Omental fat pad (tissue), 4 donors: Measurements from ENCODE around the gene PLEKHM3. TPM values are rescaled to one million over a fixed set of nuclear protein-coding genes. Genes with fewer than 3 reads are reported as not detected.
"Not testable (repeated sequence)": the region's sequence is repeated elsewhere in the genome, so short reads cannot be mapped to it uniquely, and the experiment has no call there.

Source experiments
- ATAC-seq: fragments of 150-250 bp; one replicate; pipeline ENCODE4 v1.9.1; 2016; ENCODE audit warnings: mild to moderate bottlenecking, moderate library complexity; ENCODE audit not compliant: low FRiP score
- DNase-seq: peaks from one replicate; pipeline ENCODE4 v3.0.0-alpha.2; 2019; ENCODE audit warnings: low spot score
- total RNA-seq, 4 donors: library from RNA; depleted of rRNA; stranded (reverse); fragments of >200 nt; gene quantifications; one replicate each; pipeline ENCODE4 v1.1.0, GENCODE V29; 2016
- TF ChIP-seq, protein P1 (sequence below), 3 donors: fragments of 450-650 bp; IDR thresholded peaks; one replicate each; pipeline ENCODE4 v1.5.1; 2016 to 2017; ENCODE audit warnings: antibody characterized with exemption in 3 of 3, mild to moderate bottlenecking in 3 of 3, moderate library complexity in 2 of 3

PLEKHM3 gene
- total RNA-seq, 4 donors from 2014 or later, result 14.1 to 31.4 (median 24.2) TPM

- ATAC-seq, result no peak
- TF ChIP-seq, protein P1, sequence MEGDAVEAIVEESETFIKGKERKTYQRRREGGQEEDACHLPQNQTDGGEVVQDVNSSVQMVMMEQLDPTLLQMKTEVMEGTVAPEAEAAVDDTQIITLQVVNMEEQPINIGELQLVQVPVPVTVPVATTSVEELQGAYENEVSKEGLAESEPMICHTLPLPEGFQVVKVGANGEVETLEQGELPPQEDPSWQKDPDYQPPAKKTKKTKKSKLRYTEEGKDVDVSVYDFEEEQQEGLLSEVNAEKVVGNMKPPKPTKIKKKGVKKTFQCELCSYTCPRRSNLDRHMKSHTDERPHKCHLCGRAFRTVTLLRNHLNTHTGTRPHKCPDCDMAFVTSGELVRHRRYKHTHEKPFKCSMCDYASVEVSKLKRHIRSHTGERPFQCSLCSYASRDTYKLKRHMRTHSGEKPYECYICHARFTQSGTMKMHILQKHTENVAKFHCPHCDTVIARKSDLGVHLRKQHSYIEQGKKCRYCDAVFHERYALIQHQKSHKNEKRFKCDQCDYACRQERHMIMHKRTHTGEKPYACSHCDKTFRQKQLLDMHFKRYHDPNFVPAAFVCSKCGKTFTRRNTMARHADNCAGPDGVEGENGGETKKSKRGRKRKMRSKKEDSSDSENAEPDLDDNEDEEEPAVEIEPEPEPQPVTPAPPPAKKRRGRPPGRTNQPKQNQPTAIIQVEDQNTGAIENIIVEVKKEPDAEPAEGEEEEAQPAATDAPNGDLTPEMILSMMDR (IDR thresholded peaks at IDR 0.05), result no peak
- no peak for DNase-seq
Observed at GRCh38 chr2:207913772-207914358, 111.5 kb downstream of the PLEKHM3 start.

GRCh38 chr2:207911856-207912255 is 113.5 kb downstream of the PLEKHM3 start:
- TF ChIP-seq, protein P1 (IDR thresholded peaks at IDR 0.05), result no peak
- ATAC-seq, result no peak
- DNase-seq, result no peak

- no peak for ATAC-seq
- TF ChIP-seq, protein P1 (IDR thresholded peaks at IDR 0.05), result no peak
- DNase-seq, result no peak
Observed at GRCh38 chr2:207911215-207911614, 114.1 kb downstream of the PLEKHM3 start.

GRCh38 chr2:207906495-207906894 is 118.8 kb downstream of the PLEKHM3 start:
- DNase-seq, ATAC-seq: not testable (repeated sequence)

DNA sequence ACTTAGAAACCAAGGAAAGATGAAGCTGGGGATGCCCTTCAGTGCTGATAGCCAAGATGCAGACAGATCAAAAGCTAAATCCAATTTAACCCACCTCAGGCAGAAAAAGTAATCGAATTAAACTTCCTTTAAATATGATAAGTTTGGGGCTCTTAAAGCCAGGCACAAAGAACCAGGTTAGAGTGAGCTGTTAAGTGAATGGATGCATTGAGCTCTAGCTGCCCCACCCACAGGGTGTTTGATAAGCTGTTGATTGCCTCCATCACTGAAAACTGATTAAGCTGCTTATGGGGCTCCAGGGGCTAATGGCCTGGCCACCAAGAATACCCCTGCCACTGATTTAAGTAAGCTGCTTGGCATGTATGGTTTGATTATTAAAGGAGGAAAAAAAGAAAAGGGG is 119.8 kb downstream of the PLEKHM3 start:
- TF ChIP-seq, protein P1 (IDR thresholded peaks at IDR 0.05), result no peak
- ATAC-seq, result no peak
- DNase-seq, result no peak

DNA sequence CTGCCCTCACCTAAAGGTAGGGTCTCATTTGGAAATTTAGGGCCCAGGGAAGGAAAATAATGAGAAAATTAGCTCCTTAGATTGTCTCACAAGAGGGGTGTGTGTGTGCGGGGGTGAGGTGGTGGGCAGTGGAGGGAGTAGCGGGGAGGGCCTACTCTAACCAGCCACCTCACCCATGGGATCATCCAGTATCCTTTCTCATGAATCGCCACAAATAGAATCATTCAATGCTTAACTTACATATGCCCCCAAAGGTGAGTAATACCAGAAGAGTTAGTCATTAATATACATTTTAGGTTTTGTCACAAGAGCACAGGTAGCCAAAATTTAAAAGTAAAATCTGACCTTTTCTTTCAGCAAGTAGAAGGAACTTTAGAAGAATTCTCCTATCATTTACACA is 122.1 kb downstream of the PLEKHM3 start:
- TF ChIP-seq, protein P1 (IDR thresholded peaks at IDR 0.05), result no peak
- DNase-seq, result no peak
- no peak for ATAC-seq

DNA sequence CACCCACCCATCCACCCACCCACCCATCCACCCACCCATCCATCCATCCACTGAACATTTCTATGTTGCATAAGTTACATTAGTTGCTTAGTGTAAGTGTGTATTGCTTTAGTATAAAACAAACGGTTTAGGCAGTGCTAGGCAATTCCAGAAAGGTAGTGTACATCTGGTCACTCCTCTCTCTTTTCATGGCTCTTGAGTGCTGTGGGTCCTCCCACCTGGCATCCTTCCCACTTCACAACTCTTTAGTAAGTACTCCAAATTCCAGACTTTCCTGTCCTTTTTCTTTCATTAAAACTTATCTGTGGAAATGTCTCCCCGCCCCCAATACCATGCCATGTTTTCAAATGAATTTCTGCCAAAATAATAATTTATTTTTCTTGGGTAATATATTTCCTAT is 122.5 kb downstream of the PLEKHM3 start:
- DNase-seq (no peak), ATAC-seq (no peak)
- TF ChIP-seq, protein P1 (IDR thresholded peaks at IDR 0.05), result no peak
